ENCODE measurements around the gene MGLL.

The MGLL gene

DNA sequence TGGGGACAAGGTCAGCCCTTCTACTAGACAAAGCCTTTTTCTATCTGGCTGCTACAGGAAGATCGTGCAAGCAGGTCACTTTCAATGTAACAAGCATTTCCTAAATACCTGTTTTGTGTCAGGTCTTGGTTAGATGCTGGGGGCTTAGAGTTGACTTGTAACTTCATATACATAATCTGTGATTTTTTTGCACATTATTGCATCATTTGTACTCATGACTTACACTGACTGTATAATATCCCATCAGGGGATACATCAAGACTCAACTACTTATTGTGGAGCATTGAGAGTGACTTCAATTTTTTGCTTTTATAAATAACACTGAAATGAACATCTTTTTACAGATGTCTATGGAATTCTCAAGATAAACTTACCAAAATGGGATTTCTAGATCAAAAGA is 80.6 kb downstream of the MGLL start:
- no peak for DNase-seq (ENCODE audit: low read depth in 2 of 2)

DNA sequence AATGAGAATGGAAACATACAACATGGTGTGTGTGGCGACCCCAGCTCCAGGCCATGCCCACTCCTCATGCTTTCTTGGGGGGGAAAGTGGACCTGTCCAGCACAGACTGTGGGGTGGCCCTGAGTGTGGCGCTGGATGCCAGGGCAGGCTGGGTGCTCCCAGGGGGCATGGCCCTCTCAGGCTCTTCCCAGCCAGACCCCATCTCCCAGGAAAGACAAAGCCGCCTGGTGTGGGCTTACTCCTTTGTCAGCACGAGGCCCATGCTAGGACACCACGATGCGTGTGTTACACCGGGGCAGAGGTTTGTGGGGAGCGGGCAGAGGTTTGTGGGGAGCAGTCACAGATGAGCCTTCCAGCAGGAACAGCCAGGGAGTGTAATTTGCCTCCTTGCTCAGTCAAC is 81.1 kb downstream of the MGLL start:
- DNase-seq (ENCODE audit: low read depth in 2 of 2): no peak

DNA sequence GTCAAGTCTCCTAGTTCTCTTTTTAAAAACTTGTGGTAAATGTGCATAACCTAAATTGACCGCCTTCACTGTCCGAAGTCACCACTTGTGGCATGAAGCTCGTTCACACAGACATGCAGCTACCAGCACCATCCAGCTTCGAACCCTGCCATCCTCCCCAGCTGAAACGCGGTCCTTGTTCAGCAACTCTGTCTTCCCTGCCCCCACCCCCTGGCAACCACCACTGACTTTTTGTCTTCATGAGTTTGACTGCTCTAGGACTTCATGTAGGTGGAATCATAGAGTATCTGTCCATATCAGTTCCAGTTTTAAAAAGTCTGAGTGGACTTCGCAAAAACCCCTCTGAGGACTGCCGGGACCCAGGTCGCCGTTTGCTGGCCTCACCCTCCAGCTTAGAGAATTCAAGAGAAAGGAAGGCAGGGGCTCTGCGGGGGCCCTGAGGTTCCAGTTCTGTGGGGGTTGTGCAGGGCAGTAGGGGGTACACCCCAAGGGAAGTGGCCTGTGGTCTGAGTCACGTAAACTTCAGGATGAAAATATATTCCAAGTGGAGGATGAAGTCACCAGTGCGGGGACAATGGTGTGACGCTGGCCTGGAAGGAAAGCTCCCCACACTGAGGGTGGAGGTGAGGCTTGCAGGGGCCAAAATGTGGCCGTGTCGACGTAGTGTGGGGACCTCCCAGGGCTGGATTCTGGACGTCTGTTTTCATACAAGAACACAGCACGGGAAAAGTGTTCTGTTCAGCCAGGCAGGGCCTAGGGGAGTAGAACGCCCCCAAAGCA is 82.0 kb downstream of the MGLL start:
- DNase-seq (ENCODE audit: low read depth in 2 of 2): no peak

DNA sequence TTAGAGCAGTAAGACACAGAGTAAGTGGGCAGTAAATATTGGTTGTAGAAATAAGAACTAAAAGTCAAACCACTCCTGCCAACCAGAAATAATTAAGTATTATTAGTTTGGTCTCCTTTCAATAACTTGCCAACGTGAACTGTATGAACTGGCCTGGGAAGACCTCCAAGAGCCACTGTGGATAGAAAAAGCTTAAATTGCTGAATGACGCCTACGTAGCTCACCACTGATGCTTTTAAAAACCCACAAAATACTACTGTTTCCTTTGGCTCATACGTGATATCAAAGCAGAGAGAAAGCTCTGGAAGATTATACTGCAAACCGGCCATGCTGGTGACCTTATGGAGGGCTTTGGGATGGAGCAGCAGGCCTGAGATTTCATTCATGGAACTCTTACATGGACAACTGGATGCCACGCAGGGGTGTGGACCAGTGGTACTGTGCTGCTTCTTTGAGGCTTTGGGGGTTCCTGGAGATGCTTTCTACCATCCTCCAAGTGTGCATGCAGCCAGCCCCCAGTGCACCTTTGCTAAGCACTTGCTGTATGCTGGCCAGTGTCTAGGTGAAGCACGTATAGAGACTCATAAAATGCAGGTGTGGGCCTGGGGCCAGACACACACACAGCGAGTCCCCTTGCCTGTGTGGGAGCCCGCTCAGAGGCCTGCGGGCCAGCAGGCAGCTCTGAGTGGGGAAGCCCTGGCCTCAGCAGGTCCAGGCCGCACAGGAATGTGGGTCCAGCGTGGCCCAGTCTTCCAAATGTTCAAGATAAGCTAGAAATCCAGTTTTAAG is 82.8 kb downstream of the MGLL start:
- DNase-seq (ENCODE audit: low read depth in 2 of 2): no peak

DNA sequence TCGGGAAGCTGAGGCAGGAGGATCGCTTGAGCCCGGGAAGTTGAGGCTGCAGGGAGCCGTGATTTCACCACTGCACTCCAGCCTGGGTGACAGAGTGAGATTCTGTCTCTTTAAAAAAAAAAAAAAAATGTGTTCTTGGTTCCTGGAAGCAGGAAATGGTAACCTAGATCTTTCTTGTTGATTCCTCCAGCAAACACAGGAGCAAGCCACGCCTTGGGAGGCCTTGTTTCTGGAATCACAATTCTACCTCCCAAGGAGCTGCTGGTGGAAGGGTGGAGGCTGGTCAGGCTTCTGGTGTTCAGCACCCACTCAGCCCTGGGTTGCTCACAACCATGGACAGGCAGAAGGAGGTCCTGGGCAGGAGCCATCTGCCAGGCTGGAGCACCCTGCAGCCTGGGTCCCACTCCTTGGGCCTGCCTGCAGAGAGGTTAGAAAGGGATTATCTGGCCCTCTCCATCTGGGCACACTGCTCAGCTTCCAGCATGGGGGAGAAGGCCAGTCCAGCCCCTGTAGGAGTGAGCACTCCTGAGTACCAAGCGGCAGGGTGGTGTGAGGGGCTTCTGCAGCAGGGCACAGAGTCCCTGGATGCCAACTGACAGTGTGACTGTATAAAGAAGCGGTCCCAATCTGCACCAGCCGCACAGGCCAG is 84.0 kb downstream of the MGLL start:
- DNase-seq (ENCODE audit: low read depth in 2 of 2): no peak

DNA sequence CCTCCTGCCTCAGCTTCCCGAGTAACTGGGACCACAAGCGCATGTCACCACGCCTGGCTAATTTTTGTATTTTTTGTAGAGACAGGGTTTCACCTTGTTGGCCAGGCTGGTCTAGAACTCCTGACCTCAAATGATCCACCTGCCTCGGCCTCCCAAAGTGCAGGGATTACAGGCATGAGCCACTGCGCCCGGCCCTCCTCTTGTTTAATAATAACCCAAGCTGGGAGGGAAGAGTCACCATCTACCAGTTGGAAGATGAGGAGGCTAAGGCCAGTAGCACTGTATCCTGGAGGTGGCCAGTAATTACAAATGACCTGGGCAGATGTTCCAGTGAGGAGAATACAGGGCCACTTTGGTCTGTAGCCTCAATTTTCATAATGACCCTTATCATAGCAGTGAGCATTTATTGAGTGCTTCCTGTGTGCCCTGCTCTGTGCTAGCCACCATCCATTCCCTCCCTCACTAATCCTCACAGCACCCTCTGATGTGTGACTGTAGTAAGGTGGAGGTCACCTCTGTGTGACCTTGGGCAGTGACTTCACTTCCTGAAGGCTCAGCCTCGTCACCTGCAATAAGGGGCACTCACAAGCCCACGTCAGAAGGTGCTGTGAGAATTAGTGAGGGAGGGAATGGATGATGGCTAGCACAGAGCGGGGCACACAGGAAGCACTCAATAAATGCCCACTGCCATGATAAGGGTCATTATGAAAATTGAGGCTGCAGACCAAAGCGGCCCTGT is 85.3 kb downstream of the MGLL start:
- no peak for DNase-seq (ENCODE audit: low read depth in 2 of 2)

DNA sequence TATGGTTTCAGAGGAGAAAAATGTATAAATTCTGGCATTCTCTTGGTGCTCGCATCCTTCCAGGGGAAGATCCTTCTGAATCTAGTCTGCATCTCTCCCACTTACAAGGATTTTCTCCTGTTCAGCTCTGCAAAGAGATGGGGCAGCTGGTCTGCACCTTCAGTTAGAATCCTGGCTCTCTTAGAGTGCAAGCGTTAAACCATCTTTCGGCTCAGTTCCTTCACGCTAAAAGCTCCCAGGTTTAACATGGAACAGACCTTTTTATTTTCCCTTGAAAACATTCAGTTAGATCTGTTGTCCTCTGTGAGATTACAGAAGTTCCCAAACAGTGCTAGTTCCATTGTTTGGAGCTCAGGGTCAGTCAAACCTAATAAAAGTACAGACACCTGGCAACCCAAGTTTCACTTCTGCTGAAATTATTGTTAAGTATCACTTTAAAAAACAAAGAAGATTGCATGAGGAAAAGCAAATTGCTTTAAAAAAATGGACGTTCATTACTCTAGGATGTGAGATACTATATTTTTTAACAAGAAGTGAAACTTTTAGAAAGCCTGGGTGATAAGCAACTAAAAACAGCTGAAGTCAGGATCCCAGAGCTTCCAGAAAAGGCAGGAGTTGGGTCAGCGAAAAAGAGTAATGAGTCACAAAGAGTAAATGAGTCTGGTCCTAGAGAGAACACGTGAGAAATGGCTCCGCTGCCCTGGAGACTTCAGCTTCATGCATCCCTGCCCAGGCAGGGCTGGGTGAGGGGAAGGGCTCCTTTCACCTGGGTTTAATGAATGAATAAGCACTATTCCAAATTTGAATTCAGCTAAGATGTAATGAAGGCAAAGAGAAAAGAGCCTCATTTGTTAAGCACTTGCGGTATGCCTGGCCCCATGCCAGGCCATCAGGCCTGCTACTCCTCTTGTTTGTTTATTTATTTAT is 86.3 kb downstream of the MGLL start:
- no peak for DNase-seq (ENCODE audit: low read depth in 2 of 2)

DNA sequence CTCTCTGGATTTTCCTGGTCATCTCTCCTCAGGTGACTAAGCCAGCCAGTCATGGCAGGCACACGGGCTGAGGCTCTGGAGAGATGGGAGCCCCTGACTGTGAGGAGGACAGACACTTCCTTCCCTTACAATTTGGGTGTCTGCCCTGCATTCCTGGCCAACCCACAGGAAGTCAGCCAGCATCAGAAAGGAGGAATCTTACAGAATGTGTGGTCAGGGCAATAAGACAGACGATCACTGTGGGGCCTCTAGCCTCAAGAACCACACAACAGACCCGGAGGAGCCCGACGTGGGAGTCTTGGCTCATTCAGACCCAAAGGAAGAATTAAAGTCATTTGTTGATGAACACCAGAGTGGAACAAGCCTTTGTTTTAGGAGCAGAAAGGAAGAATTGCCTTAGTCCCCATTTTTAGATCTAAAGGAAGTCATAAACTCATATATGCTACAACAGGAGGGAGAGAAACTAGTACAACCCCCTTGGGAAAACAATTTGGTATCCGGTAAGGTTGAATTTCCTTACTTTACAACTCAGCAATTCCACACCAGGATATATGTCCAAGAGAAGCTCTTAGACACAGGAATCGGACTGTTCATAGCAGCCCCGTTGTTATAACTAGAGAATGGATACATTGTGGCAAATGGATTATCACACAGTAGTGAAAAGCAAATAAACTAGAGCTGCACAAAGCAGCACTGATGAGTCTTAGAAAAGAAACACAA is 87.4 kb downstream of the MGLL start:
- peak; percentile 98 for DNase-seq (ENCODE audit: low read depth in 2 of 2)

DNA sequence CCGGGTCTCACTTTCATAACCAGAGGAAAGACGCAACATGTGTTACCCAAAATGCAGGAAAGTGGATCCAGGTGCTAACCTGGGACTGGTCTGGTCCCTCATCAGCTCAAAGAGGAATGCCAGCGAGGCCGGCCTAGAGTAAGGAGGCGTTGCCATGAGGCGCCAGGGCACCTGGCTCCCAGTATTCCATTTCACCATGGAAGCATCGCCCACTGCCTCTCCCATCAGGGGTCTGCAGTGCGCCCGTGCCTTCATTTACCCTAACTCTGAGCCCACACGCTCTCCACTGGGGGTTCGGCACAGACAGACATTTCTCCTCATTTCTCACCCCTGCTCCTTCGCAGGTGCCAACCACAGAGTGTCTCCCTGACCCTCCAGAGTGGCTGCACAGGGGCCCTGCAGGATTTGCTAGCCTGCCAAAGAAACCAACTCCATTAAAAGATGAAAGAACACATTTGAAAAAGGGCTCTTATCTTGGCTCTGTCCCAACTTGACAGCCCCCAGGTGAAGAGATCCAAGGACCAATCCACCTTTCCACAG is 88.1 kb downstream of the MGLL start:
- no peak for DNase-seq (ENCODE audit: low read depth in 2 of 2)

DNA sequence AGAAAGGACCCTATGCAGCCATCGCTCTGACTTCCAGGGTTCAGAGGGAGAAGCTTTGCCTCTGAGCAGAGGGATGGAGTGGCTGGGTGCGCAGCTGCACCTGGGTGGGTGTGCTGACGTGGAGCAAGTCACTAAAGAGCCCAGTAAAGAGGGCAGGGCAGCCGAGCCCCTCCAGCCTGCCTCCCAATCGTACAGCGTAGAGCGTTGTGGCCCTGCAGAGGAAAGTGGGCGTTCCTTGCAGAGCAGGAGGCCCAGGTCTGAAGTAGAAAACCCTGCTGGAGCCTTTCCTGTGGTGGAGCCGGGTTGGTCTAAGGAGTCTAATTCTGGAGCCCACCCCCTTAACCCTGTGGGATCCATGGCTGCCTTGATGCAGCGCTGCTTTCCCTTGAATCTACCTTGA is 88.5 kb downstream of the MGLL start:
- no peak for DNase-seq (ENCODE audit: low read depth in 2 of 2)

DNA sequence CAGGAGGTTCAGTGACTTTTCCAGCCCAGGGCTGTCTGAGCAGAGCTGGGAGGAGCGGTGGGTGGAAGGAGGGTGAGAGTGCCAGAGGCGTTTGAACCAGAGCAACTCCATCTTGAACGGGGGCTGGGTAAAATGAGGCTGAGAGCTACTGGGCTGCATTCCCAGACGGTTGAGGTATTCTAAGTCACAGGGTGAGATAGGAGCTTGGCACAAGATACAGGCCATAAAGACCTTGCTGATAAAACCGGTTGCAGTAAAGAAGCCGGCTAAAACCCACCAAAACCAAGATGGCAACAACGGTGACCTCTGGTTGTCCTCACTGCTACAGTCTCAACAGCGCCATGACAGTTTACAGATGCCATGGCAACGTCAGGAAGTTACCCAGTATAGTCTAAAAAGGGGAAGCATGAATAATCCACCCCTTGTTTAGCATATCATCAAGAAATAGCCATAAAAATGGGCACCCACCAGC is 89.4 kb downstream of the MGLL start:
- no peak for DNase-seq (ENCODE audit: low read depth in 2 of 2)

DNA sequence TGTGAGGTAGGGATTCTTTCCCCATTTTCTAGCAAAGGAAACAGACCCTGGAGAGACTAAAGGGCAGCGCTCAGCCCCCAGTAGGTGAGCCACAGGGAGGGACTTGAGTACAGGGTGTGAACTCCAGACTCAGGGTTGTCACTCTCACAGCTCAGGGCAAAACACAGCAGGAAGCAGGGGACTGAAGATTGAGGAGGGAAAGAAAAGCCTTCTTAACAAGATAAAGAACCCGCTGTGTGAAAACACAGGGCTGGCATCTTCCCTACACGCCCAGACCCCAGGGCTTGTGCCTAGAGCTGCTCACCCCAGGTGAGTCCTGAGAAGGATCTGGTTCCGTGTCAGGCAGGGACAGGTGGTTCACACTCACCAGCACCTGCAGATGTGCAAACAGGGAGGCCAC is 90.0 kb downstream of the MGLL start:
- no peak for DNase-seq (ENCODE audit: low read depth in 2 of 2)

DNA sequence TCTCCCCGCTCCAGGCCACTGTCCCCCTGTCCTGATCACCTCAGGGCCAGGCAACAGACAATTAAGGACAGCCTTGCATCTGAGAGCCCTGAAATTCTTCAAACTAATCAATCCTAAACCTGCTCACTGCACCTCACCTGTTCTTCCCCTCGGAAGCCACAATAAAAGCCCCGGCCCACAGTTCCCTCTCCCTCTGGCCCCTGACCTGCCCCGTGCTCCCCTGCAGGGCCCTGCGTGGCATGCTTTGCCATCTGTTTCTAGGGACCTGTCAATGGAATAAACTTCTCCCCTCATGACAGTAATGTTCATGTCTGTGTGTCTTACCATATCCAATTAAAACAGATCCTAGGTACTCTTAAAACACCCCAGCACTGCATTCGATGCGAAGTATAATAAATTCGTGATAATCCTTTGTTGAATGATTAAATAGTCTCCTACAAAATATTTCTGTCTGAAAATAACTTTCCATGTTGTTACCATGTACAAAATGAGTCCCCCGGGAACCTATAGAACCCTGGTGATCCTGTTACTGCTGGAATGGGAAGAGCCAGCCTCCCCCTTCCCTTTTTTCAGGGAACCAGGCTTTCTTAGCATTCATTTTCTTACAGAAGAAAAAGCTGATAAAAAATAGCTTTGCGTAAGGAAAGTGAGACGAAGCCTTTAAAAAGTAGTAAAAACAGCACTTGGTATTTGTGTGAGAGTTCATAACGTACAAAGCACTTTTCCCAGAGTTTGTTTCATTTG is 90.6 kb downstream of the MGLL start:
- no peak for DNase-seq (ENCODE audit: low read depth in 2 of 2)

DNA sequence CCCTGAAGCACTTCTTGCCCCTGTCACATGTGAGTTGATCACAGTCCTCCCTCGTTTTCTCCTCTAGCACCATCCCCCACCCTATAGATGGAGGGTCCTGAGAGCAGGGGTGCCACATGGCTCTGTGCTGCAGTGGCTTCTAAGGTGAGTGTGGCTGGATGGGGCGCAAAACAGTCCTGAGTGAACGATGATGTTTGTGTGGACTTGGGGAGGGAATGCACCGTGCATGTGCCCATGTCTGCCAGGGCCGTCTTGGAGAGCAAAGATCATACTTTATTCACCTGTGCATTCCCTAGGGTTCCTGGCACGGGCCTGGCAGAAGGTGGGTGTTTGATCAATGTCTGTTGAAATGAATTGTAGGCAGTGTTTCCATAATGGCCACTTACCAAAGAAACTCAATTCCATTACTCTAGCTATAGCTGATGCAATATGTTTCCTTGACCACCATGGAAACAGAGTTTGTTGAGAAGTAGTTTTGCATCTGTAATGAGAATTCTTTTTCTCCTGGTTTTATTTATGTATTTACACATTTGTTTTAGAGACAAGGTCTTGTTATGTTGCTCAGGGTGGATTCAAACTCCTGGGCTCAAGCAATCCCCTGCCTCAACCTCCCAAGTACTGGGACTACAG is 91.5 kb downstream of the MGLL start:
- DNase-seq (ENCODE audit: low read depth in 2 of 2): no peak

DNA sequence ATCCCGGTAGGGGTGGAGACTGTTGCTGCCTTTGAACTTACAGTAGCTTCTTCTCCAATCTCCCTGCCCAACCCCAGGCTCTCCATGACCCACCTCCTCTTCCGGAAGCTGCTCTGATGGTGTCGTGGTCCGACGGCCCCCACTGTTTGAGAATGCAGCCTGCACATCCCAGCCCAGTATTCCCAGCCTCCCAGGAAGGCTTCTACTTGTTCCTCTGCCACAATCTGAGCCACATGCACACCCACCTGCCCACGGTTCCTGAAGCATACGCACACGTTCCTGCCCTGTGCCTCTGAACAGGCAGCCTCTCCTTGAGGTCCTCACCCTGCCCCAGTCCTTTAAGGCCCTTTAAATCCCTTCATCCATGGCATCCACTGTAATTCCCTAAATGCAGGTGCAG is 92.1 kb downstream of the MGLL start:
- DNase-seq (ENCODE audit: low read depth in 2 of 2): no peak

DNA sequence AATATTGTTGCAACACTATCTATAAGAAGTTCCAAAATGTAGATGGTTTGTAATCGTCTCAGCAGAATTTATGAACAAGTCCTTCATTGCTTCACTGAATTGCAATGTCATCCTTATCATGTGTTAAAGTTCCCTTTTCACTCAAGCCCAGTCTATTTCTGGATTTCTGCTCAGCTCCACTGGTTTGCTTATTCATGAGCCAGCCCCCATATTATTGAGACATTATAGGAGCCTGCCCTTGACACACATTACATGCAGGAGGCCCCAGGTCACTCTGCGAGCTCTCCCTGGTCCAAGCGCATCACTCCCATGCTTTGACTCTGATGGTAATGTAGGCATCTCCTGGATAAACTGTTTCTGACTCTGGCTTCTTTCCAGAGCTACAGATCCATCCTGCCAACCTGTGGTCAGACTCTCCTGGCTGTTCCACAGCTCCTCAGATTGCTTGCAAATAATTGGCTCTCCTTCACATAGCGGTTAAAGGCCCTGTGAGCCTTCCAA is 92.7 kb downstream of the MGLL start:
- no peak for DNase-seq (ENCODE audit: low read depth in 2 of 2)

DNA sequence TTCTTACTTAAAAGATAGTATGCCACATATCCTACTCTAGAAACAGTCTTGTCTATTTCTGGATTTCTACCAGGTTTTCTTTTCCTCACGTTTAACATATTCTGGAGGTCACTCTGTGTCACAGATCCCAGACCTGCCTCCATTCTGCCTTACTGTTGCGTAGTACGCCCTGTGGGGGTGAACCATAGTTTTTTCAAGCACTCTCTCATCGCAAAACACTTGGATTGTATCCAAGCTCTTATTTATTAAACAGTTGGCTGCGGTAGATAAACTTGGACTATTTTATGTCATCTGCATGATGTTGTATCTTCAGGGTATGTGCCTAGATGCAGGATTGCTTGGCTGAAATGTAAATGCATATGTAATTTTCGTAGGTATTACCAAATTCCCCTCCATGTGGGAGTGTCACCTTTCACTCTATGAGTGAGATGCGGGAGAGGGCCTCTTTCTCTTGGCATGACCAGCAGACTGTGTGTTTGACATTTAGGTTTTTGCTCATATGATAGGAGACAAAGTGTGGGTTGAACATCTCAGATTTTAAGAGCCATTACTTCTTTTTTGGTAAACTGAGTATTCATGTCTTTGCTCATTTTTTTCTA is 93.8 kb downstream of the MGLL start:
- no peak for DNase-seq (ENCODE audit: low read depth in 2 of 2)

DNA sequence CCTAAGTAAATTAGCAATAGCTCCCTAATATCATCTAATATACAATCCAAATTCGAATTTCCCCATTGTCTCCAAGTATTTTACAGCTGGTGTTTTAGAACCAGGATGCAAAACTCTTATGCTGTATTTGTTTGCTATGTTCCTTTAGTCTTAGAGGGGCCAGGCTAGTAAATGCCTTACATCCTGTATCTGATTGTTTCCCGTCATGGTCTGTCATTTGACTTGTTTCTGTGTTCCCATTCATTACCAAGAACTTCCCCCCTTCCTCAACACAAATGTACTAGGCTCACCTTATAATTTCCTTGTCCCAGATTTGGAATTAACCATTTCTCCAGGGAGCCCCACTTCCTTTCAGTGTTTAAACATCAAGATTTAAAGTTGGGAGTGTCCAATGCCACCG is 95.4 kb downstream of the MGLL start:
- no peak for DNase-seq (ENCODE audit: low read depth in 2 of 2)
